GM21447 (cell line): ENCODE results near the gene GCN1.

Source experiments
- ATAC-seq: cut with Tn5 transposase; IDR thresholded peaks from one replicate; pipeline ENCODE4 v1.9.1; 2021; ENCODE audit not compliant: unreplicated experiment

The GCN1 gene

GRCh38 chr12:120183211-120183631, 11.3 kb downstream of the GCN1 start:
- ATAC-seq = no peak

DNA sequence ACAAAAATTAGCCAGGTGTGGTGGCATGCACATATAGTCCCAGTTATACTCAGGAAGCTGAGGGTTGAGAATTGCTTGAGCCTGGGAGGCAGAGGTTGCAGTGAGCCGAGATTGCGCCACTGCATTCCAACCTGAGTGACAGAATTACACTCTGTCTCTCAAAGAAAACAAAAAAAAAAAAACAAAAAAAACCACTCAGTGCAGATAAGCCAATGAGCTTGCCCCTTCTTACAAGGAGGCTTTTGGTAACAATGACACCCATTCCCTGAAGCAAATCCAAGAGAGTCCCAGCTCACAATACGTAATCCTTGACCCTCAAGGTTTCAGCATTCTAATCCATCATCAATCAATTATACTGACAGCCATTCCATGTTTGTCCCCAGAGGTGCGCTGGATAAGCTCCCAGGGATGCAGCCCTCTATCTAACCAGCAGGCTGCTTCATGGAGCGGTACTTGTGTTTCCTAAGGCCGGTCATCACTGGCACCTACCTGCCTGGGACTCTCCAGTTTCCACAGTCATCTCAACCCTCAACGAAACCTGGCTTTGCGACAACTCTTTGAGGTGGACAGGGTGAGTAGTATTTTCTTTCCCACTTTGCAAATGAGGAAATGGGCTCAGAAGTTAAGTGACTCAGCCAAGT, 12.4 kb downstream of the GCN1 start:
- ATAC-seq = no peak

DNA sequence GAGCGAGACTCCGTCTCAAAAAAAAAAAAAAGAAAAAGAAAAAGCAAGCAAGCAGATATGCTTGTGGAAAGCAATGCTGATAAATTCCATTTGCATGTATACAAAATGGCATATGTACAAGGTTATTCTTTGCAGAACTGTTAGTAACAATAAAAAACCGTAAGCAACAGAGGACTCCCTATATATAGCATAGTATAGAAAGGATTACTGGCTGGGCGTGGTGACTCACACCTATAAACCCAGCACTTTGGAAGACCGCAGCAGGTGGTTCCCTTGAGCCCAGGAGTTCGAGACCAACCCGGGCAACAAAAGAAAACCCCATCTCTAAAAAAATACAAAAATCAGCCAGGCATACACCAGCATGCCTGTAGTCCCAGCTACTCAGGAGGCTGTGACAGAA, 13.5 kb downstream of the GCN1 start:
- ATAC-seq = no peak

GRCh38 chr12:120175537-120175936, 19.0 kb downstream of the GCN1 start:
- ATAC-seq = no peak

GRCh38 chr12:120175062-120175461, 19.5 kb downstream of the GCN1 start:
- ATAC-seq = no peak

DNA sequence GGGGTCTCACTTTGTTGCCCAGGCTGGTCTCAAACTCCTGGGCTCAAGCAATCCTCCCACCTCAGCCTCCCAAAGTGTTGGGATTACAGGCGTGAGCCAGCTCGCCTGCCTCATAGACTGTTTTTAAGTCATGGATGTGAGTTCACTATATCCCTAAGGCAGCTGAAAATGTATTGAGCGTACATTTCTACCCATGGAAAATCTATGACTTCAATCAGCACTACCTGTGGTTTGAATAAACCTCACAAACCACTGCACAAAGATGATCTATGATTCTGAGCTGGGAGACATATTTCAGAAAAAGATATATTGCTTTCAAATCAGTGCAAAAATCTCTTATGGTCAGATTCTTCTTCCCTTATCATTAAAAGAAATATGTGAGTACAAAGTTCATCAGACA, 22.5 kb downstream of the GCN1 start:
- ATAC-seq = no peak

DNA sequence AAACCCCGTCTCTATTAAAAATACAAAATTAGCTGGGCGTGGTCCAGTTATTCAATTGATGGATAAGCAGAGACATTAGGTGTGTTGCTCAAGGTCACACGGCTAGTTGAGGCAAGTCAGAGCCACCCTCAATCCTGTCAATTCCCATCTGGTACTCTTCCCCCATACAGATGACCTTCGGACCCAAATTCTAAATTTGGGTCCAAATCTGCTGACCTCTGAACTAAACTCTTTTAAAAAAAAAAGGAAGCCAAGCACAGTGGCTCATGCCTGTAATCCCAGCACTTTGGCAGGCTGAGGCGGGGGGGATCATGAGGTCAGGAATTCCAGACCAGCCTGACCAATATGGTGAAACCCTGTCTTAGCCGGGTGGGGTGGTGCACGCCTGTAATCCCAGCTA, 23.9 kb downstream of the GCN1 start:
- no peak for ATAC-seq

DNA sequence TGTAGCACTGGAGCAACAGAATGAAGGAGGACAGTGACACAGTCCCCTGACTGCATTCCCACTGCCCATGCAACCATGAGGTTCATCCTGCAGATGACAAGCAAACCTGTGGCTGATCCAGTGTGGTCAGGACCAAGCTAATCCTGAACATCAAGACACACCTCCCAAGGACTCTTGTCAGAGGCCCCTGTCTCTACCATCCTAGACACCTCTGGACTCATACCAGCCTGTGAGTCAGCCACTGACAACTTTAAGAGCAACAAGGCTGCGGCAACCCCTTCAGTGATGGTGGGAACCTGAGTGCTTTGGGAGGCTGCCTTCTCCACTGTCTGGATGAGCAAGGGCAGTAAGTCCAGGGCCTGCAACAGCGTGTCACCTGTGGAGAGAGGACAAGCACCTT, 24.6 kb downstream of the GCN1 start:
- ATAC-seq = no peak

GRCh38 chr12:120168337-120168736, 26.2 kb downstream of the GCN1 start:
- ATAC-seq = no peak

GRCh38 chr12:120167529-120168095, 26.9 kb downstream of the GCN1 start:
- no peak for ATAC-seq

GRCh38 chr12:120164293-120164692, 30.2 kb downstream of the GCN1 start:
- ATAC-seq = no peak

- no peak for ATAC-seq
These were observed 31.8 kb downstream of the GCN1 start for GRCh38 chr12:120162763-120163162.

- no peak for ATAC-seq
These were observed 32.7 kb downstream of the GCN1 start for GRCh38 chr12:120161852-120162251.

DNA sequence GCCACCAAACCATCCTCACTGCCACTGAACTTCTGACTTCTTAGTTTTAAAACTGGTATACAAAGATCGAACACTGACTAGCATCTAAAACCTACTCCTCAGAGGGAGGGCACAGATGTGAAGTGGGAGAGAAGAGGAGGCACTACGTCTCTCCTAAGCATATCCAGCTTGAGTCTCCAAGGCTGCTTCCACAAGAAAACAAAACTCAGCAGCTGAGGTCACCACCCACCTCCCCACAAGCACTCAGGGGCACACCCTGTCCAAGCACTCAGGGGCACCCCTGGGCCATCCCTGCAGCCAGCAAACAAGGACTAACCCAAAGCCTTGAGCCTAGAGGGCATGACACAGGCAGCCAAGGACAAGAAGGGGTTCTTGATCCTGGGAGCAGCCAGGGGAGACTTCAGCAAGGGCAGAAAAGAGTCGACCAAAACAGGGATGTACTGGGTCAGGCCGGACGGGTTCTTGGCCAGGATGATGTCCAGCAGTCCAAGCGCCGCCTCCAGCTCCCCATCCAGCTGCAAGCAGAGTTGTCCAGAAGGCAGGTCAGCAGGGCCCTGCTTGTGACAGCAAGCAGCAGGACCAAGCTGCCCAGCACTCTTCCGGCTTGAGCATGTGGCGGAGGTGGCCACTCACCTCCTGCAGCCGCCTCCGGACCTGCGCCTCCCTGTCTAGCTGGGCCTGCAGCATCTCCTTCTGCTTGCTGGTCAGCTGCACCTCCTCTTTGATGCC, 34.8 kb downstream of the GCN1 start:
- ATAC-seq = no peak

GRCh38 chr12:120158351-120158750, 36.2 kb downstream of the GCN1 start:
- ATAC-seq = no peak

DNA sequence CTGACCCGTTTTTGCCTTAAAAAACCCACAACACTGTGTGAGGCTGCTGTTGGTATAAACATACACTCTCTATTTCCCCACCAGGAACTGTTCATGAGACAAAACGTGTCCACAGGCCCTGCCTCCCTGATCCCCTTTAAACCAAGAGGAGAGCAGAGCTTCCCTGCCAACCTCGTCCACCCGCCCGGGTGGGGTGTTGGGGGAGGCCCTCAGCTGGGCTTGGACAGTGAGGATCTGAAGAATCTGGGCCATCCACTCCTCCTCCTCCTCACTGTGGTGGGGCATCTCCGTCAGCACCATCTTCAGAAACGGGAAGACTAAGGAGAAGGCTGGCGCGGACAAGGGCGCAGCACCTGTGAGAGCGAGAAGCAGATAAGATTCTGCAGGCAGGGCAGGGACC, 36.8 kb downstream of the GCN1 start:
- ATAC-seq = no peak

GRCh38 chr12:120156315-120157259, 37.9 kb downstream of the GCN1 start:
- no peak for ATAC-seq

DNA sequence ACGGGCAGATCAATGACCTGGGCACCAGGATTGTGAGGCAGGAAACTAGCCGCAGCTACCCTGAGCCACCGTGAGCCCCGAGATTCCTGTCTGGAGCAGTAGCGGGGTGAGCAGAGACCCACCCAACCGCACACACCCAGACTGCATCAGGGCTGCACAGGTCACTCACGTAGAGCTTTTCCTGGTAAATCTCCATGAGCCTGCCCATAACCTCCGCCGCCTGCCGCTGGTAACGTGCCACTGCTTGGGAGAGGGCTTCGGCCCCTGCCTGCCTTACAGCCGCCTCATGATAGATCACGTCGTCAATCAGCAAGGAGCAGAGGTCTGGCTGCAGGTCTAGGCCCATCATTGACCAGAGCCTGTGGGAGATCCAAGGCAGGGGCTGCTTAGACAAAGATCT, 39.4 kb downstream of the GCN1 start:
- ATAC-seq = no peak

- no peak for ATAC-seq
These were observed 43.5 kb downstream of the GCN1 start for GRCh38 chr12:120150919-120151525.

DNA sequence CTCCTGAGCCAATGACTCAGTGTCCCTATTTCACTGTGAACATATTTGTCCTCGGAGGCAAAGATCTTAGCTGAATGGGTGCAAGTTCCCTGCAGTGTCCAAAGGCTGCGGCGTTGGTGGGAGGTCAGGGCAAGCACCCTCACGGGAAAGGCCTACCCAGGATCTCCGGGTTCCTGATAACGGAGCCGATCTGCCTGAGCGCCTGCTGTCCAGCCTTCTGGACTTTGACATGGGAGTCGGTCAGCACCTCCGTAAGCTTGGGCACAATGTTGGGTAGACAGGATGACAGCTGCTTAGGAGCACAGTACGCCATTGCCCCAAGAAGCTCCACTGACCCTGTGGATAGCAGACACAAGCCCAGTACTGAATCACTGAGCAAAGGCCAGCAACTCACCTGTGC, 46.5 kb downstream of the GCN1 start:
- ATAC-seq = no peak

GRCh38 chr12:120145164-120145563, 49.4 kb downstream of the GCN1 start:
- no peak for ATAC-seq
